ENCODE results near the gene OR12D2.
"Not testable (repeated sequence)": the region's sequence is repeated elsewhere in the genome, so short reads cannot be mapped to it uniquely, and the experiment has no call there.

Gene OR12D2, protein sequence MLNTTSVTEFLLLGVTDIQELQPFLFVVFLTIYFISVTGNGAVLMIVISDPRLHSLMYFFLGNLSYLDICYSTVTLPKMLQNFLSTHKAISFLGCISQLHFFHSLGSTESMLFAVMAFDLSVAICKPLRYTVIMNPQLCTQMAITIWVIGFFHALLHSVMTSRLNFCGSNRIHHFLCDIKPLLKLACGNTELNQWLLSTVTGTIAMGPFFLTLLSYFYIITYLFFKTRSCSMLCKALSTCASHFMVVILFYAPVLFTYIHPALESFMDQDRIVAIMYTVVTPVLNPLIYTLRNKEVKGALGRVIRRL

DNA sequence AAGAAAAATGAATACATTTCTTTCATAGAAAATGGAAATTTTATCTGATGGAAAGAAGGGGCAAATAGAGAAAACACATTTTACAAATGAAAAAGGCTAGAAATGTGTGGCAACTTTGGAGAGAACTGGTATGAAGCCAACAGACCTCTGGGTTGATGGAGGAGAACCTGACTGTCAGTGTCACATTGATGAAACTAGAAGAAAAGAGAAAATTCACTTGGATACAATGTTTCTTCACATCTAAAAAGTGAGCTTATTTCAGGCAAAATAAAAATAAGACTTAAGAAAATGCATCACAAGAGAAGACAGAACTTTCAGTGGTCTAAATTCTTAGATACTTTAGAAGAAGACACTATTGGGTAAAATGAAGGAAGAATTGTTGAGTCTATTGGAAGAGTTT is at the start of gene OR12D2:
OR12D2 (plus strand) TSS at position 301 of the 400 bp plus-strand sequence. CDS start 1,069 bp downstream, outside the sequence.
- no peak for DNase-seq

DNA sequence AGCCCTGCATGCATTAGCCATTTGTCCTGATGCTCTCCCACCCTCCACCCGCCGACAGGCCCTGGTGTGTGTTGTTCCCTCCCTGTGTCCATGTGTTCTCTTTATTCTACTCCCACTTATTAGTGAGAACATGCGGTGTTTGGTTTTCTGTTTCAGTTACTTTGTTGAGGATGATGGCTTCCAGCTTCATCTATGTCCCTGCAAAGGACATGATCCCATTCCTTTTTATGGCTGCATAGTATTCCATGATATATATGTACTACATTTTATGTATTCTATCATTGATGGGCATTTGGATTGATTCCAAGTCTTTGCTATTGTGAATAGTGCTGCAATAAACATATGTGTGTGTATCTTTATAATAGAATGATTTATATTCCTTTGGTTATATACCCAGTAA is 46.1 kb upstream of the OR12D2 start:
- not testable (repeated sequence) for DNase-seq

DNA sequence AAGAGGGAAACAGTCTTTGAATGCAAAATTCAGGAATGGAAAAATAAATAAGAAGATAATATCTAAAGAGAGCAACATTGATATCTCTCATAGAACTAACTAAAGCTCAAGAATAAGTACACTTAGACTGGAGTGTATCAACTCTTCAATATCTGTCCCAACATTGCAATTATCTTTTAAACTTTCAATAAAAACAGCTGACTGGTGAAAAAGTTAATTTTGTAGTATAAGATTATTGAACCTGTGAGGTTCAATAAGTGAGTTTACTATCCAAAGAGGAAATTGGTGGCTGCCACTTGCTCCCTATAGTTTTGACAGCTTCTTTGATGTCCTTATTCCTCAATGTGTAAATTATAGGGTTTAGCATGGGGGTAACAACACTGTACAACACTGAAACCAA is 40.5 kb upstream of the OR12D2 start:
- DNase-seq, result no peak

DNA sequence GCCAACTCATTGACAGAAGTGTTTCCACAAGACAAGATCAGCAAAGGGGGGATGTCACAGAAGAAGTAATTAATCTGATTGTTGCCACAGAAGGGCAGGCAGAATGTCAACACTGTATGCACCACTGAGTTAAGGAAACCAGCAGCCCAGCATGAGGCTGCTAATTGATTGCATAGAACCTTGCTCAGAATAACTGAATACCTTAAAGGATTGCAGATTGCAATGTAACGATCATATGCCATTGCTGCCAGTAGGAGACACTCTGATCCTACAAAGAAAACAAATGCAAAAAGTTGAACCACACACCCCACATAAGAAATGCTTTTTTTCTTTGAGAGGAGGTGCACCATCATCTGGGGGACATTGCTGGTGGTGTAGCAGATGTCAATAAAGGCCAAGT is 39.8 kb upstream of the OR12D2 start:
- no peak for DNase-seq

DNA sequence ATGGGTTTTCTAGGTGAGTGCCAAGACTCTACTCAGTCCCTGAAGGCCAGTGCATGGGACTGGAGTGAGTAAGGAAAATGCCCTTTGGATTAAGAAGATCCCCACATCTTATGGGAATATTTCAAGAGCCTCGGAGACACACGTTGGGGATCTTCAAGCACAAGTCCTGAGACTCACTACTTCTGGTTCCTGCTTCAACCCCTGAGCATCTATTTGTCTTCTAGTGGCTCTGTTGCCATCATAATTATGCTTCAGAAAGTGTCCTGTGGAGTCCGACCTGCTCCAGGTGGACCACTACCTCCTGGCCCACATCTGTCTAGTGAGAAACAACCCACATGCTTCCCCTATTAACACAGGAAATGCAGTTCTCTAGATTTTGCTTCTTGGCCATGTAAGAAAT is 26.7 kb upstream of the OR12D2 start, which contains the start of gene OR5V1:
OR5V1 (minus strand) TSS at position 101 of the 400 bp plus-strand sequence. CDS start 12,670 bp downstream, outside the sequence.
- DNase-seq, result no peak

DNA sequence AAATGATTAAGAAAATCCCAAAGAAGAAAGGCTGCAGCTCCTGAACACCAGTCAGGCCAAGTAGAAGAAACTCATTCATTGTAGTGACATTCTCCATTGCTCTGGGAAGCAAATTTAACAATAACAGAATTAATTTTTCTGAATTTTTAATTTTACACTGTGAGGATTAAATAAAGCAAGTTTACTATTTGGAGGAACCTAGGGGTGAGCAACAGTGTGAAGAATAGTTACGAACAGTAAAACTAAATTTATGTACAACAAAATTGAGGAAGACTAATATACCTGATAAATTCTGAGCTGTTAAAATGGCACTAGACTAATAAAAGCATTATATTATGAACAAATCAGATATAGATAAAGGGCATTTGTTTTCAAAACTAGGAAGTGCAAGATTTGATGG is 20.2 kb upstream of the OR12D2 start, which contains the start of gene OR12D3:
OR12D3 (minus strand) TSS at position 101 of the 400 bp plus-strand sequence; CDS start at position 97, 4 bp downstream.
- no peak for DNase-seq

DNA sequence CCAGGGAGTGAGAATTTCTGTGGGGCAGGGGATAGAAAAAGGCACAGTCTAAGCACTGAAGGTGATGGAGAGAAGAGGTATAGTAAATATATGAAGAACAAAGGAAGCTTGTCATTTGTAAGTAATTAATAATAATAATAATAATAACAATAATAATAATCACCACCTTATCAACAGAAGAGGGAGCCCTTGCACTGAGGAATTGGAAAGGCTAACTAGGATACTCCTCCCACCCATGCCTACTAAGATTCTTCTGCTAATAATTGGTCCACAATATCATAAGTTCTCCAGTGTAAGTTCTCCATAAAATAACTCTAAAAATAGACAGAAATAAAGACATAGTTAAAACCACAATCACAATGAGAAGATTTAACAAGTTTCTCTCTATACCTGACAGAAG is 19.4 kb upstream of the OR12D2 start:
- DNase-seq, result no peak

DNA sequence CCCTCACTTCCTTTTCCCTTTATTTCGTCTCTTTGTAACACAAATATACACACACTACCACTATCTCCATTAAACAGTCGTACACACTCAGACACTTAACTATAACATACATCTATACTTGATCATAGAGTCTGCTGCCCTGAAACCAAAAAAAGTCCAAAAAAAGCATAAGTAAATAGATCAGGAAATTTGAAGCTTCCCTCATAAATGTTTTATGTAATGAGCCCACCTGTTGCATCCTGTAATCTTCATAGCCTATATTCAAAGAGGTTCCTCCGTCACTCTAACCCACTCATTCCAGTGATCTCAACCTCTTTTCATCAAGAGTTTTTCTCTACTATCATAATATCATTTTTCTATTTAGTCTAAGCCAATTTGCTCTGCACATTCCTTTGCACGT is 6.9 kb upstream of the OR12D2 start:
- no peak for DNase-seq

DNA sequence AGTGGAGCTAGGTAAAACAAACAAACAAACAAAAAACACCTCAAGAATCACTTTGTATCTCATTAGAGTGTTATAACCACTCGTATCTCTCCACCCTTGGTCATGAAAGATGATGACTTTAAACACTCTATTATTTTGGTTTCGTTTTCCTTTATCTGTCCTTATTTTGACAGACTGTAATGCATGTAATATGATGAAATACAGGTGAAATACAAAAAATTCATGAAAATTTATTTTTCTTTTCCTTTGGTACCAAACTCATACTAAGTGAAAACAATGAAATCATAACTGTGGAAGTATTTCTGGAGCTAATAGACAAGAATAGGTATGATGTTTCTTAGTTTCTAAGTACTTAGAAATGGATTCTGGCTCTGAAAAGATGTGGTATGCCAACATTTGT is 4.1 kb downstream of the OR12D2 start:
- DNase-seq, result no peak

DNA sequence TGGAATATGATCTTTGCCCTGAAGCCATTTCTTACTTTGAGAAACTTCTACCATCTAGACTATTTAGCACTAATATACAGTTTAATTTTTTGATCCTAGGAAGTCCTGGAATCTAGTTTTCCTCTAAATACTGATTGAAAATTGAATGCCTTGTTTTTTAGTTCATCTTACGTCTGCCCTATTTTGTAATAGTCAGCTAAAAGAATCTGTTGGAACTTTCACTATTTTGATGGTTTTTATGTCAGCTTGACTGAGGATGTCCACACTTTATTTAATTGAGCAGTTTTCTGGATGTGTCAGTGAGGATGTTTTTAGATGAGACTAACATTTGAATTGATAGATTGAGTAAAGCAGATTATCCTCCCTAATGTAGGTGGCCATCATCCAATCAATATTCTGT is 8.4 kb downstream of the OR12D2 start:
- no peak for DNase-seq

DNA sequence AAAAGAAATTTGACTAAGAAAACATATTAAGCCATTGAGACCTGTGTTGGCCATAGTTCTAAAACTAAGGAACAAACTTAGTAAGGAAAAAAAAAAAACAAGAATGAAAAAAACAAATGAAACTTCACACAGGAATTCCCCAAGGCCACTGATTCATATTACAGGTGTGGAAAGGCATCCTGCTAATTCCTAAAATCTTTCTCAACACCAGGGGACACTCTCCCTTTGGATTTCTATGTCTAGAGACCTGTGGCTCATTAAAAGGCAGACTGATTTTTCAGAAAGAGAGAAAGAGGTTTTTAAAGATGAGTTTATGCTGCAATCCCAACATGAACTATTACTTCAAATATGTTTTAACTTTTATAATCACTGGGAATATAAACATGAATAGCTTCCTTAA is 19.2 kb downstream of the OR12D2 start, which contains the start of gene OR12D1:
OR12D1 (plus strand) TSS at position 341 of the 400 bp plus-strand sequence.
- DNase-seq, result no peak

DNA sequence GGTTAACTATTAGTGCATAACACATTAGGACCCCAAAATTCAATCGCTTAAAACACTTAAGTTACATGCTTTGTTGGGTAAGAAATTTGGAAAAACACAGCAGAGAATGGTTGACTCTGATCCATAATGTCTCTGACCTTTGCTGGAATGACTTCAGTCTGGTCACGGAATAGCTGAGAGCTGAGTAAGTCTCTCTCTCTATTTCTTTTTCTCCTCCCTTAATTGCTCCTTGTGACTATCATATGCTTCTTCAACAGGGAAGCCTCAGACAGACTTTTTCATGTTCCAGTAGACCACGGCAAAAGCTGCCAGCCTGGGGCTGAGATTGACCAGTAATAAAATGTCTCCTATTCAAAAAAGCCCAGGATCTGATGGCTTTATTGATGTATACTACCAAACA is 24.1 kb downstream of the OR12D2 start:
- DNase-seq, result no peak

DNA sequence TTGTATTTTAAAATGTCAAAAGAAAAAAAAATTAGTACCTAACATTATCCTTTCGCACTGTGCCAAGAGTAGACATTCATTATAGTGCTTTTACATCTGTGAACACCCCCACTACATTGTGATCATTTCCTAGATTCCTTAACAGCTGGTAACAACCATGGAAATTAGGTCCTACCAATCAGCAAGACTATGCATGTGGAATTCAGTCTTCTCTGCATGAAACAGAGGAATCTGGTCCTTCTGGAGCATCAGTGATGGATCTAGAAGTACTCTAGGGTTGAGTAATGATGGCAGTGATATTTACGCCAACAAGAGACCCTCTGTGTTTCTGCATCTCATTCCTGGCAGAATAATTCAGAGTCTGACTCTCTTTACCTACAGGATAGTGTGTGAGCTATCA is 28.7 kb downstream of the OR12D2 start:
- DNase-seq, result no peak

DNA sequence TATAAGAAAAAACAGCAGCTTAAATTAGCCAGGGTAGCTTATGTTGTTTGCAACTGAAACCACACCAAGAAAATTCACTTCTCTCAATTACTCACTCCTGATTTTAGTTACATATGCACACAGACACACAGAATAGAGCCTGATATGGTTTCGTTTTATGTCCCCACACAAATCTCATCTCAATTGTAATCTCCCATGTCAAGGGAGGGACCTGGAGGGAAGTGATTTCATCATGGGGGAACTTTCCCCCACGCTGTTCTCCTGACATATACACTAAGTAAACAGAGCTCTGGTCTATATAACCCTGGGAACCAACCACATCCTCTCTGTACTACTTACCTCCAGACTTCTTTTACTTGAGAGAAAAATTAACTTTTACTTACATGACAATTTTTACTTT is 29.1 kb downstream of the OR12D2 start:
- DNase-seq, result no peak

DNA sequence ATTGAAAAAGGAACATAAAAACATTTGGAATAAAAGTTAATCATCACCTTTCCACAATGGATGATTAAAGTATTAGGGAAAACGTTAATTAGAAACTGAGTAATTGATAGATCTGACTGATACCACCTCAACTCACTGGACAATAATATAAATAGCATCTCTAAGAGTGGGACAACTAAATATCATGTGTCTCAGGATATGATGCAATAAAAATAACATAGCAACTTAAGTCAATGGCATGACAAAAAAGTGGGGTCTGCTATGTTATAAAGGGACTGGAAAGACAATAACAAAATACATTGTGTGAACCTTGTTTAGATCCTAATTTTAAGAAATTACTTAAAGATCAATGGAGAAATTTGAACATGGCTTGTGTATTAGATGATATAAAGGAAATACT is 29.6 kb downstream of the OR12D2 start:
- DNase-seq, result no peak

DNA sequence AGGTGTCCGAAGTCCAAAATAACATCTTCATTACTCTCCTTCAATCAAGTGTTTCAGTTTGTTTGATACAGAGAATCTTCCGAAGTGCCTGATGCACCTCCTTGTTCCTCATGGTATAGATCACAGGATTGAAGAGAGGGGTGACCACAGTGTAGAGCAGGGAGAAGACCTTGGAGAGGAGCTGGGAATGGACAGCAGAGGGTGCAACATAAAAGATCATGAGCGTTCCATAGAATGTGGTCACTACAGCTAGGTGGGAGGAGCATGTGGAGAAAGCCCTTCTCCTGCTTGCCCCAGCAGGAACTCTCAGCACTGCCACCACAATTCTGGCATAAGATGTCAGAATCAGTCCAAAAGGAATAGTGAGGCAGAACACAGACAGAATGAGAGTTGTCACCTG is 31.2 kb downstream of the OR12D2 start:
- DNase-seq, result no peak

DNA sequence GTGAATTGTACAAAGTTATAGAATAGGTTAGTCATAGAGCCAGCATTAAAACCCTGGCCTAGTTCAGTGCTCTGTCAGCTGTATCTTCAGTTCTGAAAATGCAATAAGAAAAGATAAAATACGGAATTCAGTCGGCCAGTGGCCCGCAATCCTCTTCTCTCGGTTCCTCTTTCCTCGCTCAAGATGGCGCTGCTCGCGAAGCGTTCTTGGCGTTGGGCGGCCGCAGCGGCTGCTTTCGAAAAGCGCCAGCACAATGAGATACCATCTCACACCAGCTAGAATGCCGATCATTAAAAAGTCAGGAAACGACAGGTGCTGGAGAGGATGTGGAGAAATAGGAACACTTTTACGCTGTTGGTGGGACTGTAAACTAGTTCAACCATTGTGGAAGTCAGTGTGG is 41.3 kb downstream of the OR12D2 start:
- peak; percentile 22 for DNase-seq

DNA sequence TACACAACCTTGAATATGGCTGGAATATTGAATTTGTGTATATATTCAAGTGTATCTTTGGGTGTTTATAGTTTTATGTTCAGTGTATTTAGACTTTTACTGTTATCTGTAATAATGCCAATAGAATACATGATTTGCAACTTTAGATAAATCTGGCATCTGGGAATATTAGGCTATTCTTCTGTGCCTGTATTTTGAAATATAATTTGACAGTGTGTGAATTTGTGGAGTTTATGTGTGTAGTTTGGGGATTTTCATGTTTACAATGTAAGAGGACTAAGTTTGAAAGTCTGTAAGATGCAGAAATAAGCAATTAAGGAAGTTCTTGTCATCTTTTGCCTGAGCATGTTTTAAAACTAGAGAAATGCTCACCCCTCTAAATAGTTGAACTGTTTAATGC is 43.6 kb downstream of the OR12D2 start, which contains the start of gene OR10C1:
OR10C1 (plus strand) TSS at position 301 of the 400 bp plus-strand sequence. CDS start 710 bp downstream, outside the sequence.
- DNase-seq, result no peak

DNA sequence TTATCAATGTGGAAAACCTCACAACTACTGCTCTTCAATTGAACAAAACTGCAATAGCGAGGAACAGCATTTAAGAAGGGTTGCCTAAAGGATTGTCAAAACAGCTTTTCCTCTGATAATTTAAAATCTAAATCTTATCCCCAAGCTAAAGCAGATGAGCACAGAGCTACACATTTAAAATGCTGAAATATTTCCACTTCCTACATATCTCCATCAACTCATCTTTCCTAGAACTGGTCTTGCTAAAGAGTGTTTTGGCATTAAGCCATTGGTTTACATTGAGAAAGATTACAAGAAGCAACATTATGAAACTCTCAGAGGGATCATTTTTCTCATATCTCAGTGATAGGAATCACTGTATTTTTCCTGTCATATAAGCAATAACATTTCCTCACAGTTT is 47.3 kb downstream of the OR12D2 start:
- no peak for DNase-seq

DNA sequence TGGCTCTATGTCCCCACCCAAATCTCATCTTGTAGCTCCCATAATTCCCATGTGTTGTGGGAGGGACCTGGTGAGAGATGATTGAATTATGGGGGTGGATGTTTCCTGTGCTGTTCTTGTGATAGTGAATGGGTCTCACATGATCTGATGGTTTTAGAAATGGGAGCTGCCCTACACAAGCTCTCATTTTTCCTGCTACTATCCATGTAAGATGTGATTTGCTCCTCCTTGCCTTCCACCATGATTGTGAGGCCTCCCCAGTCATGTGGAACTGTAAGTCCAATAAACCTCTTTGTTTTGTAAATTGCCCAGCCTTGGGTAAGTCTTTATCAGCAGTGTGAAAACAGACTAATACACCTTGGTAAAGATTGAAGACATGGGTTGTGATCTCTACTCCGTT is 48.6 kb downstream of the OR12D2 start:
- not testable (repeated sequence) for DNase-seq
